GM12891 (cell line): Measurements from ENCODE around the gene PMPCA.

ENCODE experiments used
- POLR2A ChIP-seq: IDR thresholded peaks from 2 replicates; pipeline ENCODE4 v1.6.1; 2011; ENCODE audit warnings: low read depth, low read length, control low read depth
- POLR2AphosphoS5 ChIP-seq: IDR thresholded peaks from 2 replicates; pipeline ENCODE4 v1.6.1; 2011; ENCODE audit warnings: low read depth, low read length, control low read depth
- POU2F2 ChIP-seq: IDR thresholded peaks from 2 replicates; pipeline ENCODE4 v1.6.1; 2011; ENCODE audit warnings: low read depth, mild to moderate bottlenecking, control low read depth, low read length, moderate library complexity
- SPI1 ChIP-seq: IDR thresholded peaks from 2 replicates; pipeline ENCODE4 v1.6.1; 2011; ENCODE audit warnings: low read depth, low read length, control low read depth
- TAF1 ChIP-seq: IDR thresholded peaks from 2 replicates; pipeline ENCODE4 v1.6.1; 2011; ENCODE audit warnings: low read depth, low read length, control low read depth

DNA sequence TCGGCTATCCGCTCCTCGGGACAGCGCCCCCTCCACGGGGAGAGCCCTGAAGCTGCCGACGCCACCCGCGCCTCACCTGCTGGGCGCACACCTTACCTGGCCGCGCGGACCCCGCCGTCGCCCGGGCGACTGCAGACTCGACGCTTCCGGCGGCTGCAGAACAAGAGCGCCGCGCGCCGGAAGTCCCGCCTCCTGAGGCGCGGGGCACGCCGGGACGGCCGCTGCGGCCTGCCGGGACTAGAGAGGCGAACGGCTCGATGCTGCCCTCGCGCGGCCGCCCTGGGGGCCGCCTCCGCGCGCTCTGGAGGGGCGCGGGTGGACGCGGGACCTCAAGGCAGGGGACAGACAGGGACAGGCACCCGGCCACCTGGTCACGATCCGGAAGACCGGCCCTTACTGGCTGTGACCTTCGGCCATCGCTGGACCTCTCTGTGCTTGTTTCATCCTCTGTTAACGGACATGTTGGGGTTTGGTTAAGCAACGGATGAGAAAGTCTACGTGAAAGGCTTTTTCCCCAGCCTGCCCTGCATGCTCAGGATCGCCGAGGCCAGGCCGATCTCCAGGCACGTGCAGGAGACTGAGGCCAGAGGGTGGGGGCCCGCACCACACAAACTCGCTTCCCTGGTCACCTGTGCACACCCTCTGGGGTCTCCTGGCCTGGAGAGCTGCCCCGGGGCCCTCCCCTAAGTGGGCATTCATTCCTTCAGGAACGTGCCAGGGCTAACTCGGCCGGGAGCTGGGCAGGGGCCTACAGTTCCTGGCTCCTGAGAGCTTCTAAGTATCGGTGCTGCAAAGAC, 10.2 kb upstream of the PMPCA start, which contains the start of gene SNAPC4:
- TF ChIP-seq POLR2A (0 out of 2 replicates have a peak, but pooled peaks have one; percentile 57), POLR2AphosphoS5 (peak; percentile 72), SPI1 (no peak), TAF1 (peak; percentile 82), POU2F2 (no peak)
